Ascending aorta (tissue), 2 donors: ENCODE results near the gene PRR19. TPM values are rescaled to one million over a fixed set of nuclear protein-coding genes. Genes with fewer than 3 reads are reported as not detected.
A peak's percentile ranks its signal among the peaks of the same experiment; 100 is the strongest.

Source experiments
- DNase-seq, 2 donors: peaks; one replicate each; pipeline ENCODE4 v3.0.0-alpha.2; 2019; ENCODE audit warnings: low spot score in 2 of 2
- H3K27ac ChIP-seq, 2 donors: fragments of 200-600 bp; sonication (generic); one replicate each; pipeline ENCODE4 v1.5.1; 2016 to 2017; ENCODE audit warnings: mild to moderate bottlenecking in 1 of 2
- H3K27me3 ChIP-seq: fragments of 200-600 bp; sonication (generic); one replicate; pipeline ENCODE4 v1.5.1; 2017
- H3K36me3 ChIP-seq, 2 donors: fragments of 200-600 bp; sonication (generic); one replicate each; pipeline ENCODE4 v1.5.1; 2016
- H3K4me1 ChIP-seq, 2 donors: fragments of 200-600 bp; sonication (generic); one replicate each; pipeline ENCODE4 v1.5.1; 2016 to 2017; ENCODE audit warnings: mild to moderate bottlenecking in 1 of 2
- H3K4me3 ChIP-seq, 2 donors: fragments of 200-600 bp; sonication (generic); one replicate each; pipeline ENCODE4 v1.5.1; 2016 to 2017; ENCODE audit warnings: mild to moderate bottlenecking in 1 of 2
- H3K9me3 ChIP-seq, 2 donors: fragments of 200-600 bp; sonication (generic); one replicate each; pipeline ENCODE4 v1.5.1; 2016
- intact Hi-C: fragments of 100-400 bp; cut with DNase I; formaldehyde crosslinking; loops from one replicate; pipeline ENCODE4 v1.15.1; 2023
- total RNA-seq: library from RNA; depleted of rRNA; stranded (reverse); fragments of >200 nt; gene quantifications from one replicate; pipeline ENCODE4 v1.1.0, GENCODE V29; 2016
- TF ChIP-seq, protein P1 (sequence below), 3 experiments: fragments of 200-600 bp in 2 of 3; fragments of 450-650 bp in 1 of 3; sonication (generic) in 2 of 3; IDR thresholded peaks; one replicate each; pipeline ENCODE4 v1.5.1; 2016 to 2019; ENCODE audit warnings: antibody characterized with exemption in 3 of 3, mild to moderate bottlenecking in 1 of 3, moderate library complexity in 1 of 3

The PRR19 gene
- total RNA-seq, 1 donor from 2014 or later: not detected

DNA sequence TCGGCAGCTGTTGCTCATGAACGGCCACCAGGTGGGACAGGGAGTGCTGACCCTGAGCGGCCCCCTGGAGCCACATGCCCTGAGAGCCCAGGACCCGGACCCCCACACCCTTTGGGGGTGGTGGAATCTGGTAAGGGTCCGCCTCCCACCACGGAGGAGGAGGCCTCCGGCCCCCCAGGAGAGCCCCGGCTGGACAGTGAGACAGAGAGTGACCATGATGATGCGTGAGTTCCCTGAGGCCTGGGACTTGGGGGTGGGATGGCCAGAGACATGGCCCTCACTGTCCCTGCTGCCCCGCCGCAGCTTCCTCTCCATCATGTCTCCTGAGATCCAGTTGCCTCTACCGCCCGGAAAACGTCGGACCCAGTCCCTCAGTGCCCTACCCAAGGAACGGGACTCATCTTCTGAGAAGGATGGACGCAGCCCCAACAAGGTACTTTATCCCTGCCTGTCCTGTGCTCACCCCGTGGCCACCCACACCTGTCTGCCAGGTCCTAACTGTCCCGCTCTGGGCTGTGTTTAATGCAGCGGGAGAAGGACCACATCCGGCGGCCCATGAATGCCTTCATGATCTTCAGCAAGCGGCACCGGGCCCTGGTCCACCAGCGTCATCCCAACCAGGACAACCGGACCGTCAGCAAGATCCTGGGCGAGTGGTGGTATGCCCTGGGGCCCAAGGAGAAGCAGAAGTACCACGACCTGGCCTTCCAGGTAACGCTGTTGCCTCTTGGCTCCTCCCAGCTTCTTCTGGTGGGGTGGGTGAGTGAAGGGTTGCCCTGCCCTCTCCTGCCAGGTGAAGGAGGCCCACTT lies 14.7 kb upstream of the PRR19 start:
- H3K36me3 ChIP-seq: peaks cover 52 to 54% of the 10 kb centered on the region in 2 donors

DNA sequence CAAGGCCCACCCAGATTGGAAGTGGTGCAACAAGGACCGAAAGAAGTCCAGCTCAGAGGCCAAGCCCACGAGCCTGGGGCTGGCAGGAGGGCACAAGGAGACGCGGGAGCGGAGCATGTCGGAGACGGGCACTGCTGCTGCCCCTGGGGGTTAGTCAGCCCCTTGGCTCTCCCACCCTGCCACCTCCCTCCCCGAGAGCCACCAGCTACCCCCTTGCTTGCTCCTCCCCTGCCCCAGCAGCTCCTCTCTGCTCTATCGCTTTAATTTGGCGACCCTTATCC lies 14.2 kb upstream of the PRR19 start:
- H3K27me3 ChIP-seq: no peaks in the 10 kb centered on the region
- TF ChIP-seq, protein P1, sequence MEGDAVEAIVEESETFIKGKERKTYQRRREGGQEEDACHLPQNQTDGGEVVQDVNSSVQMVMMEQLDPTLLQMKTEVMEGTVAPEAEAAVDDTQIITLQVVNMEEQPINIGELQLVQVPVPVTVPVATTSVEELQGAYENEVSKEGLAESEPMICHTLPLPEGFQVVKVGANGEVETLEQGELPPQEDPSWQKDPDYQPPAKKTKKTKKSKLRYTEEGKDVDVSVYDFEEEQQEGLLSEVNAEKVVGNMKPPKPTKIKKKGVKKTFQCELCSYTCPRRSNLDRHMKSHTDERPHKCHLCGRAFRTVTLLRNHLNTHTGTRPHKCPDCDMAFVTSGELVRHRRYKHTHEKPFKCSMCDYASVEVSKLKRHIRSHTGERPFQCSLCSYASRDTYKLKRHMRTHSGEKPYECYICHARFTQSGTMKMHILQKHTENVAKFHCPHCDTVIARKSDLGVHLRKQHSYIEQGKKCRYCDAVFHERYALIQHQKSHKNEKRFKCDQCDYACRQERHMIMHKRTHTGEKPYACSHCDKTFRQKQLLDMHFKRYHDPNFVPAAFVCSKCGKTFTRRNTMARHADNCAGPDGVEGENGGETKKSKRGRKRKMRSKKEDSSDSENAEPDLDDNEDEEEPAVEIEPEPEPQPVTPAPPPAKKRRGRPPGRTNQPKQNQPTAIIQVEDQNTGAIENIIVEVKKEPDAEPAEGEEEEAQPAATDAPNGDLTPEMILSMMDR (IDR thresholded peaks at IDR 0.05): no peak
- no peak for DNase-seq
- H3K36me3 ChIP-seq: peaks cover 58 to 60% of the 10 kb centered on the region in 2 donors
- peaks cover 22 to 31% of the 10 kb centered on the region in 2 donors for H3K4me1 ChIP-seq
- no peak overlapping the region for H3K27ac ChIP-seq
- intact Hi-C loops: no loop called here
- no peak overlapping the region for H3K4me3 ChIP-seq
- H3K9me3 ChIP-seq: no peaks in the 10 kb centered on the region

More for the DNA sequence above, 14.7 kb upstream of the PRR19 start:
- Histone ChIP-seq H3K27me3 (no peaks in the 10 kb centered on the region), H3K27ac (peak overlapping the region; percentile 72 to 84), H3K4me3 (peak overlapping the region in 1 of 2 donors; percentile 85), H3K4me1 (peaks cover 27 to 36% of the 10 kb centered on the region in 2 donors), H3K9me3 (no peaks in the 10 kb centered on the region)
- TF ChIP-seq, protein P1 (IDR thresholded peaks at IDR 0.05): no peak
- DNase-seq: peak in 1 of 2 donors; percentile 67
- intact Hi-C loops: no loop called here

DNA sequence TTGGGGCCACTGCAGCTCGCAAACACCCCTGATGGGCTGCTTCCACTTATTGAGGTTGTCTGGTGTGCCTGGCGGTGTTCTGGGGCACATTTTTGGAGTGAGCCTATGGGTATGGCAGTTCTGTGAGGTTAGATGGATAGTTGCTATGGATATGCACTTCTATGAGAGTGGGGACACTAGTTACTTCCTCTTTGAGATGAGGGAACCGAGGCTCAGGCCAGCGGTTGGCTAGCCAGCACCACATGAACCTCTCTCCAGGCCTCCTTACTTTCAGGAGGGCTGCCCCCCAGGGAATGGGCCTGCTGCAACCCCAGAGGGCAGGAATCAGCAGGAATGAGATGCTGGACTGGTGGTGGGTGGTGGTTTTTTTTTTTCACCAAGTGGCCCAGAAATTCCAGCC lies 13.5 kb upstream of the PRR19 start:
- Histone ChIP-seq H3K36me3 (peaks cover 64 to 66% of the 10 kb centered on the region in 2 donors), H3K4me3 (no peak overlapping the region), H3K4me1 (peaks cover 18 to 25% of the 10 kb centered on the region in 2 donors), H3K27me3 (no peaks in the 10 kb centered on the region), H3K9me3 (no peaks in the 10 kb centered on the region), H3K27ac (no peak overlapping the region)
- DNase-seq: no peak
- TF ChIP-seq, protein P1 (IDR thresholded peaks at IDR 0.05): no peak
- intact Hi-C loops: no loop called here

DNA sequence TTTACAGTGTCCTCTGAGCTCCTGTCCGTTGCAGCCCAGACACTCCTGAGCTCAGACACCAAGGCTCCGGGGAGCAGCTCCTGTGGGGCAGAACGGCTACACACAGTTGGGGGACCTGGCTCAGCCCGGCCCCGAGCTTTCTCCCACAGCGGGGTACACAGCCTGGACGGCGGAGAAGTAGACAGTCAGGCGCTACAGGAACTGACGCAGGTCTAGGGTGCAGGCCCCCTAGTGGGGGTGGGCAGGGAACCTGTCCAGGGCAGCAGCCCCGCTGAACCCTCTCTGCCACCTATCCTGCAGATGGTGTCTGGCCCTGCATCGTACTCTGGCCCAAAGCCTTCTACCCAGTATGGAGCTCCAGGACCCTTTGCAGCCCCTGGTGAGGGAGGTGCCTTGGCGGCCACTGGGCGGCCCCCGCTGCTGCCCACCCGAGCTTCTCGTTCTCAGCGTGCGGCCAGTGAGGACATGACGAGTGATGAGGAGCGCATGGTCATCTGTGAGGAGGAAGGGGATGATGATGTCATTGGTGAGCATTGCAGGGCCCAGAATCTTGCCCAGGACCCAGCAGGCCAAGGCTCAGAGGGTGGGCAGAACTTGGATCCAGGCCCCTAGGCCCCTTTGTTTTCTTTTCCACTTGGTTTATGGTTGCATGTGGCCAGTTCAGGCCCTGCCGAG lies 12.9 kb upstream of the PRR19 start:
- no peak overlapping the region for H3K27ac ChIP-seq
- peaks cover 70 to 72% of the 10 kb centered on the region in 2 donors for H3K36me3 ChIP-seq
- H3K27me3 ChIP-seq: no peaks in the 10 kb centered on the region
- no peaks in the 10 kb centered on the region for H3K9me3 ChIP-seq
- no peak overlapping the region for H3K4me3 ChIP-seq
- no peak for DNase-seq
- TF ChIP-seq, protein P1 (IDR thresholded peaks at IDR 0.05): no peak
- peaks cover 18 to 25% of the 10 kb centered on the region in 2 donors for H3K4me1 ChIP-seq
- intact Hi-C loops: no loop called here

DNA sequence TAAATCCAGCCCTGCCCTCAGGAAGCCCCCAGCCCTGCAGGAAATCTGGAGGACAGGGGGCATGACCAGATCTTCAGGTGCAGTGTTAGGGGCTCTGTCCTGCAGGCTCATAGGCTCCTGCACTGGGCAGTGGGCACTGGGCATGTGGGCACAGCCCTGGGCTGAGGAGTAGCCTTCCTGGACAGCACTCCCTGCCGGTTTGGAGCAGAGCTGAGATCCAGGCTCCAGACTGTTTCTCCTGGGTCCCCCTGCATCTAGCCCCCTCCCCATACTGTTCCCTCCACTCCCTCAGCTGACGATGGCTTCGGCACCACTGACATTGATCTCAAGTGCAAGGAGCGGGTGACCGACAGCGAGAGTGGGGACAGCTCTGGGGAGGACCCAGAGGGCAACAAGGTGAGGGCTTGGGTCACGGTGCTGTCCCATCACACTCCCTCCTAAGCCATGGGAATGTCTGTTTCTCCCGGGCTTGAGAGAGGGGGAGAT lies 12.3 kb upstream of the PRR19 start:
- Histone ChIP-seq H3K27ac (no peak overlapping the region), H3K27me3 (no peaks in the 10 kb centered on the region), H3K36me3 (peaks cover 76 to 78% of the 10 kb centered on the region in 2 donors), H3K9me3 (no peaks in the 10 kb centered on the region), H3K4me3 (no peak overlapping the region), H3K4me1 (peaks cover 17 to 24% of the 10 kb centered on the region in 2 donors)
- TF ChIP-seq, protein P1 (IDR thresholded peaks at IDR 0.05): no peak
- DNase-seq: no peak
- intact Hi-C loops: no loop called here
